KG1 (cell line): ENCODE measurements around the gene DNASE1.

Experiments
- DNase-seq: peaks from one replicate; lab custom pipeline; 2025; lab: John Stamatoyannopoulos, UW

The DNASE1 gene

GRCh38 chr16:3698941-3699340 lies 44.5 kb downstream of the DNASE1 start:
- DNase-seq = no peak

GRCh38 chr16:3701531-3701930 lies 47.0 kb downstream of the DNASE1 start:
- DNase-seq = no peak

- DNase-seq = no peak
Observed at GRCh38 chr16:3702082-3702481, 47.6 kb downstream of the DNASE1 start.

GRCh38 chr16:3706253-3707012 lies 51.9 kb downstream of the DNASE1 start:
- DNase-seq = no peak
